Body of pancreas (tissue), 4 donors: ENCODE measurements around the gene TMEM150C. TPM values are rescaled to one million over a fixed set of nuclear protein-coding genes. Genes with fewer than 3 reads are reported as not detected.
A peak's percentile ranks its signal among the peaks of the same experiment; 100 is the strongest.
"Not testable (repeated sequence)": the region's sequence is repeated elsewhere in the genome, so short reads cannot be mapped to it uniquely, and the experiment has no call there.

Experiments used
- ATAC-seq: fragments of 150-250 bp; one replicate; pipeline ENCODE4 v1.9.1; 2016
- DNase-seq, 4 donors: peaks; one replicate each; pipeline ENCODE4 v3.0.0-alpha.2; 2019
- H3K27ac ChIP-seq, 4 donors: fragments of 200-600 bp; sonication (generic); 1 replicate in 3 of 4; 2 replicates in 1 of 4; pipeline versions ENCODE4 v1.5.1 to v1.6.1; 2016 to 2019; ENCODE audit warnings: mild to moderate bottlenecking in 1 of 4, mixed read lengths in 1 of 4, moderate library complexity in 1 of 4
- H3K27me3 ChIP-seq, 2 donors: fragments of 200-600 bp; sonication (generic); one replicate each; pipeline ENCODE4 v1.6.0; 2016; ENCODE audit warnings: mild to moderate bottlenecking in 1 of 2
- H3K36me3 ChIP-seq, 2 donors: fragments of 200-600 bp; sonication (generic); replicated peaks in 1 of 2; 2 replicates each; pipeline ENCODE4 v1.5.1; 2016; ENCODE audit warnings: low read depth in 2 of 2; ENCODE audit not compliant: insufficient read depth in 1 of 2
- H3K4me1 ChIP-seq: fragments of 200-600 bp; sonication (generic); one replicate; pipeline ENCODE4 v1.6.0; 2016
- H3K4me3 ChIP-seq, 2 donors: fragments of 200-600 bp; sonication (generic); 1 replicate in 1 of 2; 2 replicates in 1 of 2; pipeline ENCODE4 v1.5.1; 2016 to 2019
- H3K9me3 ChIP-seq, 3 donors: fragments of 200-600 bp; sonication (generic); 1 replicate in 2 of 3; 2 replicates in 1 of 3; pipeline ENCODE4 v1.5.1; 2016
- POLR2A ChIP-seq, 3 donors: fragments of 450-650 bp; IDR thresholded peaks; one replicate each; pipeline ENCODE4 v1.6.1; 2016; ENCODE audit warnings: antibody characterized with exemption in 3 of 3, mild to moderate bottlenecking in 2 of 3
- WGBS, 2 donors: methylation state at CpG; one replicate each; pipeline ENCODE4 v1.1.5; 2017; 5-methylcytosine and 5-hydroxymethylcytosine counted together
- intact Hi-C: fragments of 100-400 bp; cut with DNase I; formaldehyde crosslinking; loops from one replicate; pipeline ENCODE4 v1.15.1; 2023
- total RNA-seq, 2 donors: library from RNA; depleted of rRNA; stranded (reverse); fragments of >200 nt; gene quantifications; one replicate each; pipeline ENCODE4 v1.1.0, GENCODE V29; 2016
- TF ChIP-seq, protein P1 (sequence below), 7 experiments: fragments of 450-650 bp in 4 of 7; fragments of 200-600 bp in 3 of 7; sonication (generic) in 3 of 7; IDR thresholded peaks; one replicate each; pipeline ENCODE4 v1.5.1; 2016 to 2019; ENCODE audit warnings: antibody characterized with exemption in 7 of 7

TMEM150C gene
- total RNA-seq, 2 donors from 2014 or later = 5.2 to 5.6 TPM

DNA sequence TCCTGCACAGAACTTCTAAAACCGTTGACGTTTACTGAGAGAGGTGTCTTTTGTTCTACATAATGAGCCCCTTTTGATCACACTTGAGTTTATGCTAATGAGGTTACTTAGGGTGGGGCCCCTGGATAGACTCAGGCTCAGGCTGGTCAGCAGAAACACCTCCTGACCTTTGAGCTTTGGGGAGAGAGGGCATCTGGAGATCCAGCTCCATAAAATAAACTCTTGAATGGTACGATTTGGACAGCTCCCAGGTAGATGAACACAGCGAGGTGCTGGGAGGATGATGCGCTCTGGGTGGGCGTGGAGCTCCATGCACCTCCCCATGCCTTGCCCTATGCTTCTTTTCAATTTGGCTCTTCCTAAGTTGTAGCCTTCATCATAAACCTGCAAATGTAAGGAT, 79.4 kb downstream of the TMEM150C start:
- Histone ChIP-seq H3K27ac (no peak overlapping the region), H3K27me3 (no peaks in the 10 kb centered on the region), H3K36me3 (no peaks in the 10 kb centered on the region), H3K9me3 (no peaks in the 10 kb centered on the region), H3K4me3 (no peak overlapping the region), H3K4me1 (peaks cover 8% of the 10 kb centered on the region)
- TF ChIP-seq, protein P1, sequence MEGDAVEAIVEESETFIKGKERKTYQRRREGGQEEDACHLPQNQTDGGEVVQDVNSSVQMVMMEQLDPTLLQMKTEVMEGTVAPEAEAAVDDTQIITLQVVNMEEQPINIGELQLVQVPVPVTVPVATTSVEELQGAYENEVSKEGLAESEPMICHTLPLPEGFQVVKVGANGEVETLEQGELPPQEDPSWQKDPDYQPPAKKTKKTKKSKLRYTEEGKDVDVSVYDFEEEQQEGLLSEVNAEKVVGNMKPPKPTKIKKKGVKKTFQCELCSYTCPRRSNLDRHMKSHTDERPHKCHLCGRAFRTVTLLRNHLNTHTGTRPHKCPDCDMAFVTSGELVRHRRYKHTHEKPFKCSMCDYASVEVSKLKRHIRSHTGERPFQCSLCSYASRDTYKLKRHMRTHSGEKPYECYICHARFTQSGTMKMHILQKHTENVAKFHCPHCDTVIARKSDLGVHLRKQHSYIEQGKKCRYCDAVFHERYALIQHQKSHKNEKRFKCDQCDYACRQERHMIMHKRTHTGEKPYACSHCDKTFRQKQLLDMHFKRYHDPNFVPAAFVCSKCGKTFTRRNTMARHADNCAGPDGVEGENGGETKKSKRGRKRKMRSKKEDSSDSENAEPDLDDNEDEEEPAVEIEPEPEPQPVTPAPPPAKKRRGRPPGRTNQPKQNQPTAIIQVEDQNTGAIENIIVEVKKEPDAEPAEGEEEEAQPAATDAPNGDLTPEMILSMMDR (IDR thresholded peaks at IDR 0.05) = no peak
- no peak for TF ChIP-seq POLR2A (IDR thresholded peaks at IDR 0.05)
- WGBS, 2 donors = 85 to 86% methylated on average over 6 of the region's 6 CpGs
- DNase-seq (no peak), ATAC-seq (no peak)
- intact Hi-C loops = no loop called here

DNA sequence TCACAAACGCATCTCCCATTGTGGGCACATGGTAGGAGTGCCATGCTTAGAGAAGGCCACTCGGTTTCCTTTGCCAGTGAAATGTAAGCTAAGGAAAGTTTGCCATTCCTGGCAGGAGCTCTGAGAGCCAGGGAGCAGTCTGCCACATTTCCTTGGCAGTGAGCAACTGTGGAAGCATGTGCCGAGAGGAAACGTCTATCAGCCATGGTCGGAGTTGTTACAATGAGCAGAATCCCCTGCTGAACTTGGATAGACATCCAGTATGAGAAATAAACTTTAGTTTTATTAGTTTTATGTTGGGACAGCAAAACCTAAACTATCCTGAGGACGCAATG, 80.3 kb downstream of the TMEM150C start:
- WGBS, 2 donors = 76 to 88% methylated on average over 6 of the region's 6 CpGs
- intact Hi-C loops = no loop called here

DNA sequence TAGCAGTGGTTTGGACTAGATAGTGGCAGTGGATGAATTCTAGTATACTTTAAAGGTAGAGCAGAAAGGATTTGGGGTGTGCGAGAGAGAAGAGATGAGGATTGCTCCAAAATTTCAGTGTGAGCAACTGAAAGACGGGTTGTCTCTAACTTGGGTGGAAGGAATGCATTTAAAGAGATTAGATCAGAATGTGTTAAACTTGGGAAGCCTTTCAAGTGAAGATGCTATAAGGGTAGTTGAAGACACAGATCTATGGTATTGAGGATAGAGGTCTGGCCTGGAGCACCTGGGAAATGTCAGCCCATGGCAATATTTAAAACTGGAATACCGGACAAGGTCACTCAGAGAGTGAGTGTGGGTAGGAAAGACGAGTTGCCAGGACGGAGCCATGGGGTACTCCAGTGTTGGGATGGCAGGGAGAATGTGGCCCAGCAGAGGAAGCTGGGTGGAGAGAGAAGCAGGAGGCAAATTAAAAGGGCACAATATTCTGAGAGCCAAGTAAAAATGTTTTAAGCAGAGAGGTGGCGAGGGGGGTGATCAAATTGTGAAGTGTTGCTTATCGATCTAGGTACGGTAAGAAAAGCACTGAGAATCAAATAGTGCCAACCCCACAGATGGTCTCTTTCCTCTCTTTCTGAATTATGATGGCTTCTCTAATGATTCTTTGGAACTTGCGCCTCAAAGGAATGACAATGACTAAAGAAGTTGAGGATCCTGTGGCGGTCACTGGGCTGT, 80.8 kb downstream of the TMEM150C start:
- Histone ChIP-seq H3K27ac (no peak overlapping the region), H3K4me1 (peaks cover 11% of the 10 kb centered on the region), H3K4me3 (no peak overlapping the region), H3K27me3 (no peaks in the 10 kb centered on the region), H3K36me3 (no peaks in the 10 kb centered on the region), H3K9me3 (no peaks in the 10 kb centered on the region)
- WGBS, 2 donors = 84 to 92% methylated on average over 10 of the region's 10 CpGs
- no peak for ATAC-seq
- intact Hi-C loops = no loop called here
- TF ChIP-seq, protein P1 (IDR thresholded peaks at IDR 0.05) = no peak
- no peak for TF ChIP-seq POLR2A (IDR thresholded peaks at IDR 0.05)
- DNase-seq = no peak

More for the DNA sequence above, 80.3 kb downstream of the TMEM150C start:
- ATAC-seq (no peak), DNase-seq (no peak)
- no peaks in the 10 kb centered on the region for H3K36me3 ChIP-seq
- no peak overlapping the region for H3K4me3 ChIP-seq
- TF ChIP-seq POLR2A (IDR thresholded peaks at IDR 0.05) = no peak
- TF ChIP-seq, protein P1 (IDR thresholded peaks at IDR 0.05) = no peak
- H3K27me3 ChIP-seq = no peaks in the 10 kb centered on the region
- H3K9me3 ChIP-seq = no peaks in the 10 kb centered on the region
- no peak overlapping the region for H3K27ac ChIP-seq
- peaks cover 11% of the 10 kb centered on the region for H3K4me1 ChIP-seq

DNA sequence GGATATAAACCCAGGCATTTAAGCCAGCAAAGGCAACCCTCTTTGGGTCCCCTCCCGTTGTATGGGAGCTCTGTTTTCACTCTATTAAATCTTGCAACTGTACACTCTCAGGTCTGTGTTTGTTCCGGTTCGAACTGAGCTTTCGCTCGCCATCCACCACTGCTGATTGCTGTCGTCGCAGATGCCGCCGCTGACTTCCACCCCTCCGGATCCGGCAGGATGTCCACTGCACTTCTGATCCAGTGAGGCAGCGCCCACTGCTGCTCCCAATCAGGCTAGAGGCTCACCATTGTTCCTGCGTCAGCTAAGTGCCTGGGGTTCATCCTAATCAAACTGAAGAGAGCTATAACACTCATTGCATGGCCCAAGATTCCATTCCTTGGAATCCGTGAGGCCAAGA, 82.2 kb downstream of the TMEM150C start:
- Histone ChIP-seq H3K36me3 (no peaks in the 10 kb centered on the region), H3K27ac (no peak overlapping the region), H3K9me3 (no peaks in the 10 kb centered on the region), H3K4me3 (no peak overlapping the region), H3K4me1 (peaks cover 11% of the 10 kb centered on the region), H3K27me3 (no peaks in the 10 kb centered on the region)
- DNase-seq (no peak), ATAC-seq (no peak)
- WGBS, 2 donors = 94 to 96% methylated on average over 11 to 12 of the region's 14 CpGs
- intact Hi-C loops = no loop called here
- TF ChIP-seq, protein P1 (IDR thresholded peaks at IDR 0.05) = no peak
- TF ChIP-seq POLR2A (IDR thresholded peaks at IDR 0.05) = no peak

DNA sequence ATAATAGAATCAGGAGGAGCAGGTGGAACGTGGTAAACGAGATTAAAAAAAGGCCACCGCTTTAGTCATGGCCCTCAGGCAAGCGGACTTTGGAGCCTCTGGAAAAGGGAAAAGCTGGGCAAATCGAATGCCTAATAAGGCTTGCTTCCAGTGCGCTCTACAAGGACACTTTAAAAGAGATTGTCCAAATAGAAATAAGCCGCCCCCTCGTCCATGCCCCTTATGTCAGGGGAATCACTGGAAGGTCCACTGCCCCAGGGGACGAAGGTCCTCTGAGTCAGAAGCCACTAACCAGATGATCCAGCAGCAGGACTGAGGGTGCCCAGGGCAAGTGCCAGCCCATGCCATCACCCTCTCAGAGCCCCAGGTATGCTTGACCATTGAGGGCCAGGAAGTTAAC, 84.3 kb downstream of the TMEM150C start:
- H3K27me3 ChIP-seq, H3K36me3 ChIP-seq, ATAC-seq, intact Hi-C loops, H3K4me3 ChIP-seq, H3K9me3 ChIP-seq: not testable (repeated sequence)
- 50 to 59% methylated on average over 9 of the region's 9 CpGs for WGBS, 2 donors
- Histone ChIP-seq H3K4me1 (peaks cover 11% of the 10 kb centered on the region), H3K27ac (peak overlapping the region in 2 of 4 donors; percentile 37 to 63)
- DNase-seq = peak; percentile 15 to 53 (median 32)

DNA sequence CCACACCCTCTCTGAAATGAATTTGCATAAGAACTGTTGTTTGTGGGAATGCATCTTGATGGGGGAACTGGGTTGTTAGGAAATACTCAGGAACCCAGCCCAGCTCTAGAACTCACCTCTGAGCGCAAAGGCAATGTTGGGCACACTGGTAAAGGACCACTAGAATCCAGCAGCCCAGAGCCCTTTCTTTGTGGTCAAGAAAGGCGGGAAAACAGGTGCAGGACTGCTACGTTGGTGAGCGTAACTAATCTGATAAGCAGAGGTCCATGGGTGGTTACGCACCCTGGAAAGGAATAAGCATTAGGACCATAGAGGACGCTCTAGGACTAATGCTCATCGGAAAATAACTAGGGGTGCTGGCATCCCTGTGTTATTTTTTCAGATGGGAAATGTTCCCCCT, 85.9 kb downstream of the TMEM150C start:
- H3K27me3 ChIP-seq, ATAC-seq, H3K4me3 ChIP-seq, intact Hi-C loops, H3K36me3 ChIP-seq, DNase-seq, H3K27ac ChIP-seq, H3K9me3 ChIP-seq: not testable (repeated sequence)
- WGBS, 2 donors = 91 to 95% methylated on average over 7 of the region's 7 CpGs
- H3K4me1 ChIP-seq = peaks cover 11% of the 10 kb centered on the region
